ENCODE data around the gene SMIM44.

SMIM44 gene

GRCh38 chr19:3434630-3435553 is 48.3 kb downstream of the SMIM44 start:
- peak overlapping the region; percentile 58 for H3K4me3 ChIP-seq (ENCODE audit: low read depth, low read length)
- ChIA-PET CTCF (no interaction called here), POLR2A (interaction anchor here (0.5 kb wide), 1 partner anchor 63 kb away, joined by 3 read pairs; no protein-coding TSS in a partner anchor)
- DNase-seq (ENCODE audit: low read depth, low spot score): peak; percentile 47
- TF ChIP-seq, protein P1, sequence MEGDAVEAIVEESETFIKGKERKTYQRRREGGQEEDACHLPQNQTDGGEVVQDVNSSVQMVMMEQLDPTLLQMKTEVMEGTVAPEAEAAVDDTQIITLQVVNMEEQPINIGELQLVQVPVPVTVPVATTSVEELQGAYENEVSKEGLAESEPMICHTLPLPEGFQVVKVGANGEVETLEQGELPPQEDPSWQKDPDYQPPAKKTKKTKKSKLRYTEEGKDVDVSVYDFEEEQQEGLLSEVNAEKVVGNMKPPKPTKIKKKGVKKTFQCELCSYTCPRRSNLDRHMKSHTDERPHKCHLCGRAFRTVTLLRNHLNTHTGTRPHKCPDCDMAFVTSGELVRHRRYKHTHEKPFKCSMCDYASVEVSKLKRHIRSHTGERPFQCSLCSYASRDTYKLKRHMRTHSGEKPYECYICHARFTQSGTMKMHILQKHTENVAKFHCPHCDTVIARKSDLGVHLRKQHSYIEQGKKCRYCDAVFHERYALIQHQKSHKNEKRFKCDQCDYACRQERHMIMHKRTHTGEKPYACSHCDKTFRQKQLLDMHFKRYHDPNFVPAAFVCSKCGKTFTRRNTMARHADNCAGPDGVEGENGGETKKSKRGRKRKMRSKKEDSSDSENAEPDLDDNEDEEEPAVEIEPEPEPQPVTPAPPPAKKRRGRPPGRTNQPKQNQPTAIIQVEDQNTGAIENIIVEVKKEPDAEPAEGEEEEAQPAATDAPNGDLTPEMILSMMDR (IDR thresholded peaks at IDR 0.05; ENCODE audit: insufficient read depth, low read length, missing control alignments): no peak

DNA sequence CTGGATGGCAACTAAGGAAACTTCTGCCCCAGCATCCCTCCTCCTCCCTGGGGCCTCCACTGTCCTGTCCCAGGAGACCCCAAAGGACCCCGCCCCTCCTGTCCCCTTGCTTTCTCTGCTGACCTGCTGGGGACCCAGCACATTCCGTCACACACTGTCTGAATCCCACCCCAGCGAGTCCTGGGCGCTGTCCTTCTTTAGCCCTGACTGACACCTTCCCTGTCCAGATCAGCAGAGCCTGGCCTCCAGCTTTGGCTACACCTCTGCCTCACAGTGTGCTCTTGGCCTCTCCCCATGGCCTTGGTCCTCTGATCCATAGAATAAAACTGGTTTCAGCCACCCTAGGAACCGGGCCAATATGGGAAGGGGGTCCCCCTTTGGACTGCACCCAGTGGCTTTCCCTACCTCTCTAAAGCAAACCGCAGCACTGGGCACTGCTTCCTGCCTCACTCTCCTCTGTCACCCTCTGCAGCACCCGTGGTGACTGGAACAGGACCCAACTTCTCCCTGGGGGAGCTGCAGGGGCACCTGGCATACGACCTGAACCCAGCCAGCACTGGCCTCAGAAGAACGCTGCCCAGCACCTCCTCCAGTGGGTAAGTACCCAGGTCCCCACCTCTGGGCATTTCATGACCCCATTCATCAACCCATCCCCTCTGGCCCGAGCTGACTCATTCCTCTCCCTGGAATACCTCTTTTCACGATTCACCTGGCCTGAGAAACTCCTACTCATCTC is 49.3 kb downstream of the SMIM44 start:
- no peak for DNase-seq (ENCODE audit: low read depth, low spot score)
- POLR2A ChIA-PET: no interaction called here
- TF ChIP-seq, protein P1 (IDR thresholded peaks at IDR 0.05; ENCODE audit: insufficient read depth, low read length, missing control alignments): no peak
- no peak overlapping the region for H3K4me3 ChIP-seq (ENCODE audit: low read depth, low read length)
- CTCF ChIA-PET: interaction anchor here (0.9 to 1.3 kb wide), 3 partner anchors 13 to 87 kb away, joined by 3 read pairs; no protein-coding TSS in a partner anchor

GRCh38 chr19:3433313-3433712 is 49.9 kb downstream of the SMIM44 start:
- no peak for DNase-seq (ENCODE audit: low read depth, low spot score)
- POLR2A ChIA-PET: no interaction called here
- CTCF ChIA-PET: interaction anchor here (0.9 to 1.3 kb wide), 4 partner anchors 13 to 107 kb away, joined by 3 to 5 read pairs (median 3); no protein-coding TSS in a partner anchor
- no peak overlapping the region for H3K4me3 ChIP-seq (ENCODE audit: low read depth, low read length)
- TF ChIP-seq, protein P1 (IDR thresholded peaks at IDR 0.05; ENCODE audit: insufficient read depth, low read length, missing control alignments): no peak

All from AG04449 (cell line).